ENCODE data around the gene PARD3B. TPM values are rescaled to one million over a fixed set of nuclear protein-coding genes. Genes with fewer than 3 reads are reported as not detected.

The PARD3B gene
- total RNA-seq, 1 experiment from 2014 or later = 3.6 TPM

DNA sequence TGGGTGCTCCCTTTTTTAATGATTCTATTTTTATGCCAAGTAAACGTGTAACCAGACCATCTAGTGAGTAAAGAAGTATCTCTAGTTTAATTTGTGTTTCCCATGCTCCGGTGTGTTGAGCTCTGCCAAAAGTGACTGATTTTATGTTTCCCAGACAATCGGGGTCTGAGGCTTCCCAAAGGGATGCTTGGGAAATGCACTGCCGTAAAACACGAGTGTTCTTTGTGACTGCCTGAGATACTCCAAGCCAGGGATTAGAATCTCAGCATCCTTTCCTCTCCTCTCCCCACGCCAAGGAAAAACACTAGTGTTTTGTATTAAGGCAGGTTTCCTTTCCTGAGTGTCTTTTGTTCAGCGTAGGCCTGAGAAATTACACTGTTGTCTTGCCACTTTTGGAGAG is 956.6 kb downstream of the PARD3B start:
- CTCF ChIA-PET = no interaction called here
- no peaks in the 10 kb centered on the region for H3K4me1 ChIP-seq (ENCODE audit: control insufficient read depth, insufficient read depth, low read length)
- H3K27ac ChIP-seq (ENCODE audit: low read length) = no peak overlapping the region
- no peaks in the 10 kb centered on the region for H3K36me3 ChIP-seq (ENCODE audit: control insufficient read depth, insufficient read depth, low read length)
- no TSS peak for BruUV-seq (replicated peaks)
- TF ChIP-seq, protein P1, sequence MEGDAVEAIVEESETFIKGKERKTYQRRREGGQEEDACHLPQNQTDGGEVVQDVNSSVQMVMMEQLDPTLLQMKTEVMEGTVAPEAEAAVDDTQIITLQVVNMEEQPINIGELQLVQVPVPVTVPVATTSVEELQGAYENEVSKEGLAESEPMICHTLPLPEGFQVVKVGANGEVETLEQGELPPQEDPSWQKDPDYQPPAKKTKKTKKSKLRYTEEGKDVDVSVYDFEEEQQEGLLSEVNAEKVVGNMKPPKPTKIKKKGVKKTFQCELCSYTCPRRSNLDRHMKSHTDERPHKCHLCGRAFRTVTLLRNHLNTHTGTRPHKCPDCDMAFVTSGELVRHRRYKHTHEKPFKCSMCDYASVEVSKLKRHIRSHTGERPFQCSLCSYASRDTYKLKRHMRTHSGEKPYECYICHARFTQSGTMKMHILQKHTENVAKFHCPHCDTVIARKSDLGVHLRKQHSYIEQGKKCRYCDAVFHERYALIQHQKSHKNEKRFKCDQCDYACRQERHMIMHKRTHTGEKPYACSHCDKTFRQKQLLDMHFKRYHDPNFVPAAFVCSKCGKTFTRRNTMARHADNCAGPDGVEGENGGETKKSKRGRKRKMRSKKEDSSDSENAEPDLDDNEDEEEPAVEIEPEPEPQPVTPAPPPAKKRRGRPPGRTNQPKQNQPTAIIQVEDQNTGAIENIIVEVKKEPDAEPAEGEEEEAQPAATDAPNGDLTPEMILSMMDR (IDR thresholded peaks at IDR 0.05) = no peak
- TF ChIP-seq, protein P2, sequence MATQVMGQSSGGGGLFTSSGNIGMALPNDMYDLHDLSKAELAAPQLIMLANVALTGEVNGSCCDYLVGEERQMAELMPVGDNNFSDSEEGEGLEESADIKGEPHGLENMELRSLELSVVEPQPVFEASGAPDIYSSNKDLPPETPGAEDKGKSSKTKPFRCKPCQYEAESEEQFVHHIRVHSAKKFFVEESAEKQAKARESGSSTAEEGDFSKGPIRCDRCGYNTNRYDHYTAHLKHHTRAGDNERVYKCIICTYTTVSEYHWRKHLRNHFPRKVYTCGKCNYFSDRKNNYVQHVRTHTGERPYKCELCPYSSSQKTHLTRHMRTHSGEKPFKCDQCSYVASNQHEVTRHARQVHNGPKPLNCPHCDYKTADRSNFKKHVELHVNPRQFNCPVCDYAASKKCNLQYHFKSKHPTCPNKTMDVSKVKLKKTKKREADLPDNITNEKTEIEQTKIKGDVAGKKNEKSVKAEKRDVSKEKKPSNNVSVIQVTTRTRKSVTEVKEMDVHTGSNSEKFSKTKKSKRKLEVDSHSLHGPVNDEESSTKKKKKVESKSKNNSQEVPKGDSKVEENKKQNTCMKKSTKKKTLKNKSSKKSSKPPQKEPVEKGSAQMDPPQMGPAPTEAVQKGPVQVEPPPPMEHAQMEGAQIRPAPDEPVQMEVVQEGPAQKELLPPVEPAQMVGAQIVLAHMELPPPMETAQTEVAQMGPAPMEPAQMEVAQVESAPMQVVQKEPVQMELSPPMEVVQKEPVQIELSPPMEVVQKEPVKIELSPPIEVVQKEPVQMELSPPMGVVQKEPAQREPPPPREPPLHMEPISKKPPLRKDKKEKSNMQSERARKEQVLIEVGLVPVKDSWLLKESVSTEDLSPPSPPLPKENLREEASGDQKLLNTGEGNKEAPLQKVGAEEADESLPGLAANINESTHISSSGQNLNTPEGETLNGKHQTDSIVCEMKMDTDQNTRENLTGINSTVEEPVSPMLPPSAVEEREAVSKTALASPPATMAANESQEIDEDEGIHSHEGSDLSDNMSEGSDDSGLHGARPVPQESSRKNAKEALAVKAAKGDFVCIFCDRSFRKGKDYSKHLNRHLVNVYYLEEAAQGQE (IDR thresholded peaks at IDR 0.05; ENCODE audit: insufficient read depth in 1 of 2, low read depth in 2 of 2, low read length in 1 of 2) = no peak
- TF ChIP-seq TCF7L2 (IDR thresholded peaks at IDR 0.05; ENCODE audit: low read depth, low read length) (no peak), POLR2AphosphoS5 (IDR thresholded peaks at IDR 0.05; ENCODE audit: low read depth, low read length) (no peak), SIN3A (IDR thresholded peaks at IDR 0.05; ENCODE audit: borderline replicate concordance, insufficient read depth, low read depth, low read length) (no peak)
- no peaks in the 10 kb centered on the region for H3K9me3 ChIP-seq (ENCODE audit: control insufficient read depth, insufficient read depth, low read depth, low read length)
- H3K4me3 ChIP-seq (ENCODE audit: low read depth in 2 of 2, low read length in 2 of 2) = no peak overlapping the region
- intact Hi-C loops (cut with micrococcal nuclease; ENCODE audit: unreplicated experiment) = no loop called here
- DNase-seq (ENCODE audit: low read depth, low spot score) (no peak), ATAC-seq (no peak)
- POLR2A ChIA-PET = no interaction called here
- H3K27me3 ChIP-seq (ENCODE audit: control insufficient read depth, insufficient read depth, low read length) = no peaks in the 10 kb centered on the region
- in situ Hi-C loops (cut with HindIII; ENCODE audit: low pct_unique_long_range_greater_than_20kb, low sequenced_read_pairs) = no loop called here

DNA sequence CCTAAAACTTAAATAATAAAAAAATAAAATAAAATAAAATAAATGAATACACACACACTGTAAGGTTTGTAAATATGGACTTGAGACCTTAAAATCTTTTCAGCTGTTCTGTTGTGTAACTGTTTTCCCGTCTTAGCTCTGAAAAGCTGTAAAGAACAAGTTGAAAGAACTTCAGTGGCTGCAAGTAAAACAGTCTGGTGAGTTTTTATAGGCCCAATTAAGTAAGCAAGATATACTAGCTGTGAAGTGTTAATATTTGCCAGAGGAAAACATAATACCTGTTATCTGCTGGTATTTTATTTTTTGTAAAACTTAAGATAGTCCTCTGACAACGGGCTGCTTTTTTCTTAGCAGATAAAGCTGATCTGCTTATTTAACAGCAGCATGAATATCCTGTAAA is 960.1 kb downstream of the PARD3B start:
- Histone ChIP-seq H3K27ac (ENCODE audit: low read length) (no peak overlapping the region), H3K27me3 (ENCODE audit: control insufficient read depth, insufficient read depth, low read length) (no peaks in the 10 kb centered on the region), H3K4me3 (ENCODE audit: low read depth in 2 of 2, low read length in 2 of 2) (no peak overlapping the region), H3K9me3 (ENCODE audit: control insufficient read depth, insufficient read depth, low read depth, low read length) (no peaks in the 10 kb centered on the region), H3K4me1 (ENCODE audit: control insufficient read depth, insufficient read depth, low read length) (no peaks in the 10 kb centered on the region), H3K36me3 (ENCODE audit: control insufficient read depth, insufficient read depth, low read length) (no peaks in the 10 kb centered on the region)
- no peak for ATAC-seq
- intact Hi-C loops (cut with micrococcal nuclease; ENCODE audit: unreplicated experiment) (no loop called here), in situ Hi-C loops (cut with HindIII; ENCODE audit: low pct_unique_long_range_greater_than_20kb, low sequenced_read_pairs) (no loop called here)
- TF ChIP-seq POLR2AphosphoS5 (IDR thresholded peaks at IDR 0.05; ENCODE audit: low read depth, low read length) (no peak), SIN3A (IDR thresholded peaks at IDR 0.05; ENCODE audit: borderline replicate concordance, insufficient read depth, low read depth, low read length) (no peak), TCF7L2 (IDR thresholded peaks at IDR 0.05; ENCODE audit: low read depth, low read length) (no peak)
- TF ChIP-seq, protein P1 (IDR thresholded peaks at IDR 0.05) = no peak
- TF ChIP-seq, protein P2 (IDR thresholded peaks at IDR 0.05; ENCODE audit: insufficient read depth in 1 of 2, low read depth in 2 of 2, low read length in 1 of 2) = no peak
- CTCF ChIA-PET = no interaction called here
- POLR2A ChIA-PET = no interaction called here
- BruUV-seq (replicated peaks) = no TSS peak
- no peak for DNase-seq (ENCODE audit: low read depth, low spot score)

All from Panc1 (cell line).